ENCODE measurements around the gene TAF11L3.
"Not testable (repeated sequence)": the region's sequence is repeated elsewhere in the genome, so short reads cannot be mapped to it uniquely, and the experiment has no call there.

GRCh38 chr5:17486464-17487173 lies 31.5 kb upstream of the TAF11L3 start:
- not testable (repeated sequence) for TF ChIP-seq CTCF (IDR thresholded peaks at IDR 0.05); ATF2 (CRISPR knock-in tag; IDR thresholded peaks at IDR 0.05; ENCODE audit: borderline replicate concordance, low read depth); TEAD4 (CRISPR knock-in tag; IDR thresholded peaks at IDR 0.05); ETV6 (CRISPR knock-in tag; IDR thresholded peaks at IDR 0.05)
